ENCODE results near the gene PROB1. TPM values are rescaled to one million over a fixed set of nuclear protein-coding genes. Genes with fewer than 3 reads are reported as not detected.

Gene PROB1
- total RNA-seq, 1 experiment from 2014 or later: 0.82 TPM

GRCh38 chr5:139418793-139419192, 23.9 kb upstream of the PROB1 start:
- no TSS peak for BruUV-seq (replicated peaks)

GRCh38 chr5:139417214-139417613, 22.3 kb upstream of the PROB1 start:
- no peak for DNase-seq (ENCODE audit: low spot score)
- POLR2A ChIA-PET (ENCODE audit: low non-redundant PET): no interaction called here
- no TSS peak for BruUV-seq (replicated peaks)

More at GRCh38 chr5:139418793-139419192, 23.9 kb upstream of the PROB1 start:
- Histone ChIP-seq H3K27me3 (replicated peaks; ENCODE audit: insufficient read depth, low read depth, low read length, poor library complexity) (no peaks in the 10 kb centered on the region), H3K9me3 (ENCODE audit: low read depth, low read length, poor library complexity, severe bottlenecking) (no peaks in the 10 kb centered on the region), H3K4me1 (ENCODE audit: insufficient read depth, low read length, poor library complexity, severe bottlenecking) (no peaks in the 10 kb centered on the region), H3K36me3 (ENCODE audit: insufficient read depth, low read length, poor library complexity, severe bottlenecking) (no peaks in the 10 kb centered on the region), H3K27ac (ENCODE audit: low read depth, low read length, poor library complexity, severe bottlenecking) (no peak overlapping the region), H3K4me3 (ENCODE audit: low read depth, low read length, poor library complexity, severe bottlenecking) (no peak overlapping the region)
- TF ChIP-seq EZH2 (IDR thresholded peaks at IDR 0.05; ENCODE audit: borderline replicate concordance, low read depth, low read length, poor library complexity, severe bottlenecking): no peak
- TF ChIP-seq, protein P1, sequence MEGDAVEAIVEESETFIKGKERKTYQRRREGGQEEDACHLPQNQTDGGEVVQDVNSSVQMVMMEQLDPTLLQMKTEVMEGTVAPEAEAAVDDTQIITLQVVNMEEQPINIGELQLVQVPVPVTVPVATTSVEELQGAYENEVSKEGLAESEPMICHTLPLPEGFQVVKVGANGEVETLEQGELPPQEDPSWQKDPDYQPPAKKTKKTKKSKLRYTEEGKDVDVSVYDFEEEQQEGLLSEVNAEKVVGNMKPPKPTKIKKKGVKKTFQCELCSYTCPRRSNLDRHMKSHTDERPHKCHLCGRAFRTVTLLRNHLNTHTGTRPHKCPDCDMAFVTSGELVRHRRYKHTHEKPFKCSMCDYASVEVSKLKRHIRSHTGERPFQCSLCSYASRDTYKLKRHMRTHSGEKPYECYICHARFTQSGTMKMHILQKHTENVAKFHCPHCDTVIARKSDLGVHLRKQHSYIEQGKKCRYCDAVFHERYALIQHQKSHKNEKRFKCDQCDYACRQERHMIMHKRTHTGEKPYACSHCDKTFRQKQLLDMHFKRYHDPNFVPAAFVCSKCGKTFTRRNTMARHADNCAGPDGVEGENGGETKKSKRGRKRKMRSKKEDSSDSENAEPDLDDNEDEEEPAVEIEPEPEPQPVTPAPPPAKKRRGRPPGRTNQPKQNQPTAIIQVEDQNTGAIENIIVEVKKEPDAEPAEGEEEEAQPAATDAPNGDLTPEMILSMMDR (conservative IDR thresholded peaks at IDR 0.05; ENCODE audit: low read depth, low read length): no peak
- ChIA-PET POLR2A (ENCODE audit: low non-redundant PET) (no interaction called here), CTCF (no interaction called here)
- intact Hi-C loops (cut with micrococcal nuclease; ENCODE audit: unreplicated experiment): no loop called here
- DNase-seq (ENCODE audit: low spot score): no peak

GRCh38 chr5:139416651-139417050, 21.7 kb upstream of the PROB1 start:
- BruUV-seq (replicated peaks): no TSS peak
- Histone ChIP-seq H3K27me3 (replicated peaks; ENCODE audit: insufficient read depth, low read depth, low read length, poor library complexity) (no peaks in the 10 kb centered on the region), H3K4me1 (ENCODE audit: insufficient read depth, low read length, poor library complexity, severe bottlenecking) (no peaks in the 10 kb centered on the region), H3K36me3 (ENCODE audit: insufficient read depth, low read length, poor library complexity, severe bottlenecking) (no peaks in the 10 kb centered on the region), H3K9me3 (ENCODE audit: low read depth, low read length, poor library complexity, severe bottlenecking) (no peaks in the 10 kb centered on the region), H3K4me3 (ENCODE audit: low read depth, low read length, poor library complexity, severe bottlenecking) (no peak overlapping the region), H3K27ac (ENCODE audit: low read depth, low read length, poor library complexity, severe bottlenecking) (no peak overlapping the region)
- no peak for DNase-seq (ENCODE audit: low spot score)
- intact Hi-C loops (cut with micrococcal nuclease; ENCODE audit: unreplicated experiment): no loop called here
- POLR2A ChIA-PET (ENCODE audit: low non-redundant PET): no interaction called here
- TF ChIP-seq, protein P1 (conservative IDR thresholded peaks at IDR 0.05; ENCODE audit: low read depth, low read length): no peak
- no peak for TF ChIP-seq EZH2 (IDR thresholded peaks at IDR 0.05; ENCODE audit: borderline replicate concordance, low read depth, low read length, poor library complexity, severe bottlenecking)
- CTCF ChIA-PET: no interaction called here

More at GRCh38 chr5:139417214-139417613, 22.3 kb upstream of the PROB1 start:
- TF ChIP-seq EZH2 (IDR thresholded peaks at IDR 0.05; ENCODE audit: borderline replicate concordance, low read depth, low read length, poor library complexity, severe bottlenecking): no peak
- TF ChIP-seq, protein P1 (conservative IDR thresholded peaks at IDR 0.05; ENCODE audit: low read depth, low read length): no peak
- Histone ChIP-seq H3K9me3 (ENCODE audit: low read depth, low read length, poor library complexity, severe bottlenecking) (no peaks in the 10 kb centered on the region), H3K27me3 (replicated peaks; ENCODE audit: insufficient read depth, low read depth, low read length, poor library complexity) (no peaks in the 10 kb centered on the region), H3K4me1 (ENCODE audit: insufficient read depth, low read length, poor library complexity, severe bottlenecking) (no peaks in the 10 kb centered on the region), H3K4me3 (ENCODE audit: low read depth, low read length, poor library complexity, severe bottlenecking) (no peak overlapping the region), H3K36me3 (ENCODE audit: insufficient read depth, low read length, poor library complexity, severe bottlenecking) (no peaks in the 10 kb centered on the region), H3K27ac (ENCODE audit: low read depth, low read length, poor library complexity, severe bottlenecking) (no peak overlapping the region)
- CTCF ChIA-PET: no interaction called here
- intact Hi-C loops (cut with micrococcal nuclease; ENCODE audit: unreplicated experiment): no loop called here
